SU-DHL-6 (cell line): ENCODE data around the gene NTRK2.

Experiments
- H2AFZ ChIP-seq: fragments of 200-600 bp; sonication (generic); 2 replicates; pipeline ENCODE4 v1.6.1; 2014; ENCODE audit warnings: low read depth, mild to moderate bottlenecking, moderate library complexity, mixed read lengths, antibody characterized with exemption, low read length; ENCODE audit not compliant: severe bottlenecking
- H3F3A ChIP-seq: fragments of 200-600 bp; shearing (Covaris generic); 2 replicates; pipeline ENCODE4 v1.6.0; 2016; ENCODE audit warnings: antibody characterized with exemption, mild to moderate bottlenecking; ENCODE audit not compliant: insufficient read depth
- H3K27ac ChIP-seq: fragments of 200-600 bp; sonication (generic); 2 replicates; pipeline ENCODE4 v1.5.1; 2016; ENCODE audit warnings: low read depth, mild to moderate bottlenecking, low read length, moderate library complexity, mixed read lengths
- H3K27me3 ChIP-seq: fragments of 200-600 bp; sonication (generic), shearing (Covaris generic); 2 replicates; pipeline ENCODE4 v1.6.0; 2014; ENCODE audit warnings: mild to moderate bottlenecking, low read length
- H3K36me3 ChIP-seq: fragments of 200-600 bp; sonication (generic); 2 replicates; pipeline ENCODE4 v1.6.1; 2014; ENCODE audit warnings: mild to moderate bottlenecking, low read length, mixed read lengths
- H3K4me2 ChIP-seq: fragments of 300-600, 200-600 bp; shearing (Covaris generic), sonication (generic); 2 replicates; pipeline ENCODE4 v1.6.0; 2014; ENCODE audit warnings: low read length, low read depth, mild to moderate bottlenecking; ENCODE audit not compliant: poor library complexity, severe bottlenecking
- H3K4me3 ChIP-seq: fragments of 200-600 bp; sonication (generic); 2 replicates; pipeline ENCODE4 v1.5.1; 2014; ENCODE audit warnings: antibody characterized with exemption, low read length, mild to moderate bottlenecking, mixed read lengths; ENCODE audit not compliant: insufficient read depth, poor library complexity, severe bottlenecking
- H3K79me2 ChIP-seq: fragments of 200-600 bp; sonication (generic); 2 replicates; pipeline ENCODE4 v1.6.1; 2014; ENCODE audit warnings: mild to moderate bottlenecking, low read length, moderate library complexity; ENCODE audit not compliant: insufficient read depth
- H3K9ac ChIP-seq: fragments of 200-600 bp; sonication (generic); 2 replicates; pipeline ENCODE4 v1.7.0; 2014; ENCODE audit warnings: mild to moderate bottlenecking, low read length
- H3K9me2 ChIP-seq: fragments of 200-600 bp; sonication (generic); replicated peaks from 2 replicates; pipeline ENCODE4 v1.6.1; 2014; ENCODE audit warnings: low read length; ENCODE audit not compliant: insufficient read depth
- H3K9me3 ChIP-seq: fragments of 200-600 bp; sonication (generic); 2 replicates; pipeline ENCODE4 v1.6.1; 2014; ENCODE audit warnings: low read length, mixed read lengths; ENCODE audit not compliant: insufficient read depth
- H4K20me1 ChIP-seq: fragments of 200-600 bp; sonication (generic); 2 replicates; pipeline ENCODE4 v1.6.1; 2014; ENCODE audit warnings: low read depth, mild to moderate bottlenecking, antibody characterized with exemption, low read length, moderate library complexity, mixed read lengths
- EZH2phosphoT487 ChIP-seq: fragments of 200-600 bp; sonication (generic), shearing (Covaris generic); conservative IDR thresholded peaks from 2 replicates; pipeline ENCODE4 v1.6.1; 2018; ENCODE audit warnings: mild to moderate bottlenecking, antibody characterized with exemption, low read length, moderate library complexity, mixed read lengths
- TF ChIP-seq, protein P1 (sequence below): fragments of 200-600 bp; sonication (generic); IDR thresholded peaks from one replicate; pipeline ENCODE4 v1.5.1; 2017; ENCODE audit warnings: antibody characterized with exemption, mild to moderate bottlenecking, low read length, moderate library complexity; ENCODE audit not compliant: insufficient read depth, poor library complexity, severe bottlenecking

The NTRK2 gene

DNA sequence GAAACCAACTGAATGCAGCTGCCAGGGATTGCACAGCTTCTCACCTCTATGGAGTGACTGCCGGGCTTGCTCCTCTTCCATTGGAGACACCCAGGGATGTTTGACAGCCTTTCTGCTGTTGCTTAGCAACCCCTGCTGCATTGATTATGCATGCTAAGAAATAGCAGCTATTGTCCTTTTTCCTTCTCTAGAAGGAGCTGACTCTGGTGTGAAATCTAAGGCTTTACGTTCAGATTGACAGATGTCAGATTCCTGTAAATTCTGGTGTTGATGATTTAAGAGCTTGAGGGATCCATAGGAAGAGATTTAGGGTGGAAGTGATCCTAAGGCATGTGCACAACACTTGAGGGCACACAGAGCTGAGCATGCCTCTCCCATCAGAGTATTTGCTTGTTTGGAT lies 267.7 kb downstream of the NTRK2 start:
- H3K9me3 ChIP-seq, result no peaks in the 10 kb centered on the region
- H3K4me2 ChIP-seq, result no peak overlapping the region
- H3K27me3 ChIP-seq, result no peaks in the 10 kb centered on the region
- H3K4me3 ChIP-seq, result no peak overlapping the region
- no peaks in the 10 kb centered on the region for H3K79me2 ChIP-seq
- no peaks in the 10 kb centered on the region for H3F3A ChIP-seq
- H4K20me1 ChIP-seq, result no peaks in the 10 kb centered on the region
- H3K9ac ChIP-seq, result no peak overlapping the region
- no peaks in the 10 kb centered on the region for H3K9me2 ChIP-seq
- no peak for TF ChIP-seq EZH2phosphoT487
- TF ChIP-seq, protein P1, sequence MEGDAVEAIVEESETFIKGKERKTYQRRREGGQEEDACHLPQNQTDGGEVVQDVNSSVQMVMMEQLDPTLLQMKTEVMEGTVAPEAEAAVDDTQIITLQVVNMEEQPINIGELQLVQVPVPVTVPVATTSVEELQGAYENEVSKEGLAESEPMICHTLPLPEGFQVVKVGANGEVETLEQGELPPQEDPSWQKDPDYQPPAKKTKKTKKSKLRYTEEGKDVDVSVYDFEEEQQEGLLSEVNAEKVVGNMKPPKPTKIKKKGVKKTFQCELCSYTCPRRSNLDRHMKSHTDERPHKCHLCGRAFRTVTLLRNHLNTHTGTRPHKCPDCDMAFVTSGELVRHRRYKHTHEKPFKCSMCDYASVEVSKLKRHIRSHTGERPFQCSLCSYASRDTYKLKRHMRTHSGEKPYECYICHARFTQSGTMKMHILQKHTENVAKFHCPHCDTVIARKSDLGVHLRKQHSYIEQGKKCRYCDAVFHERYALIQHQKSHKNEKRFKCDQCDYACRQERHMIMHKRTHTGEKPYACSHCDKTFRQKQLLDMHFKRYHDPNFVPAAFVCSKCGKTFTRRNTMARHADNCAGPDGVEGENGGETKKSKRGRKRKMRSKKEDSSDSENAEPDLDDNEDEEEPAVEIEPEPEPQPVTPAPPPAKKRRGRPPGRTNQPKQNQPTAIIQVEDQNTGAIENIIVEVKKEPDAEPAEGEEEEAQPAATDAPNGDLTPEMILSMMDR, result no peak
- no peaks in the 10 kb centered on the region for H3K36me3 ChIP-seq
- no peak overlapping the region for H3K27ac ChIP-seq
- H2AFZ ChIP-seq, result no peak overlapping the region

DNA sequence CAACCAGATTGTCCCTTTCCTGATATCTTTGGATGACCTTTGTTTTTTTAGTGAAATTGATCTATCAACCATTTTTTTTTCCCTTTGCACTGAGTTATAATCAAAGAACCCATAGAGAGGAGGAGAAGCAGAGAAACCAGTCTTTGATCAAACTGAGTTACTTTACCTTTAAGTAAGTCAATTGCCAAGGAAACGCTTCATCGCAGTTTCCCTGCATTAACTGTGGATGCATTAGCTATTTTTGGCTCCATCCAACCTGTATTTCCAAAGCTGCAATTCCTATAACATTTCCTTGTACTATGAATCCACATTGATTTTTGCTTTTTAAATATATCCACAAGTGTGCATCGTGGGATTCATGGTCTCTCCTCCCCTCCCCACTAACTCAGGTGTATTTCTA lies 268.1 kb downstream of the NTRK2 start:
- no peak overlapping the region for H3K4me2 ChIP-seq
- H3K9me3 ChIP-seq, result no peaks in the 10 kb centered on the region
- H2AFZ ChIP-seq, result no peak overlapping the region
- no peaks in the 10 kb centered on the region for H3K9me2 ChIP-seq
- TF ChIP-seq, protein P1, result no peak
- TF ChIP-seq EZH2phosphoT487, result no peak
- H3K36me3 ChIP-seq, result no peaks in the 10 kb centered on the region
- H3K4me3 ChIP-seq, result no peak overlapping the region
- no peak overlapping the region for H3K27ac ChIP-seq
- H3K79me2 ChIP-seq, result no peaks in the 10 kb centered on the region
- no peaks in the 10 kb centered on the region for H3F3A ChIP-seq
- no peak overlapping the region for H3K9ac ChIP-seq
- H3K27me3 ChIP-seq, result no peaks in the 10 kb centered on the region
- no peaks in the 10 kb centered on the region for H4K20me1 ChIP-seq

DNA sequence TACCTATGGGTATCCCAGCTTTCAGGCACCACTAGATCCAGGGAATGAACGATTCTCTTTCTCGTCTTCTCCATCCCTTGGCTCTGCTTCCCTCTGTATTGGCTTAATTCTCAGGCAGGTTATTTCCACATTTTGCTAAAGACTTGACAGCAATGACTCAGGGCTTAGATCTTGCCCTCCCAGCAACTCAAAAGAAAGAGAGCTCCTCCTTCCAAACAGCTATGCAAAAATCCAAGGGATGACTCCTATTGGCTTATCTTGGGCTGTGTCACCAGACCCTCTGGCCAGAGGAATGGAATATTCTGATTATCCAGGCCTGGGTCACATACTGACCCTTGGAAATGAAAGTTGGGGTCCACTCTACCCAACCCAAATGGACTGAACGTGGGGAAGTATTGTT lies 270.2 kb downstream of the NTRK2 start:
- TF ChIP-seq EZH2phosphoT487, result no peak
- TF ChIP-seq, protein P1, result no peak
- no peak overlapping the region for H2AFZ ChIP-seq
- no peaks in the 10 kb centered on the region for H3K9me2 ChIP-seq
- no peak overlapping the region for H3K27ac ChIP-seq
- H3K4me2 ChIP-seq, result no peak overlapping the region
- no peaks in the 10 kb centered on the region for H4K20me1 ChIP-seq
- H3F3A ChIP-seq, result no peaks in the 10 kb centered on the region
- no peaks in the 10 kb centered on the region for H3K9me3 ChIP-seq
- no peaks in the 10 kb centered on the region for H3K36me3 ChIP-seq
- H3K9ac ChIP-seq, result no peak overlapping the region
- H3K79me2 ChIP-seq, result no peaks in the 10 kb centered on the region
- no peak overlapping the region for H3K4me3 ChIP-seq
- no peaks in the 10 kb centered on the region for H3K27me3 ChIP-seq
